Measurements from ENCODE around the gene PGBD4. TPM values are rescaled to one million over a fixed set of nuclear protein-coding genes. Genes with fewer than 3 reads are reported as not detected.
"Not testable (repeated sequence)": the region's sequence is repeated elsewhere in the genome, so short reads cannot be mapped to it uniquely, and the experiment has no call there.

Gene PGBD4
- total RNA-seq, 1 experiment from 2014 or later, result 0.74 TPM

GRCh38 chr15:34114215-34114614, 12.3 kb downstream of the PGBD4 start:
- DNase-seq (ENCODE audit: low read depth), result no peak

- no peak for DNase-seq (ENCODE audit: low read depth)
Observed at GRCh38 chr15:34114739-34115138, 12.9 kb downstream of the PGBD4 start.

- peak; percentile 40 for DNase-seq (ENCODE audit: low read depth)
Observed at GRCh38 chr15:34116620-34117019, 14.7 kb downstream of the PGBD4 start.

- DNase-seq (ENCODE audit: low read depth), result peak; percentile 23
Observed at GRCh38 chr15:34119291-34119690, 17.4 kb downstream of the PGBD4 start.

- DNase-seq (ENCODE audit: low read depth), result not testable (repeated sequence)
Observed at GRCh38 chr15:34120420-34120819, 18.5 kb downstream of the PGBD4 start.

- not testable (repeated sequence) for DNase-seq (ENCODE audit: low read depth)
Observed at GRCh38 chr15:34121786-34122185, 19.9 kb downstream of the PGBD4 start.

GRCh38 chr15:34122771-34123183, 20.9 kb downstream of the PGBD4 start:
- peak; percentile 96 for DNase-seq (ENCODE audit: low read depth)

- no peak for DNase-seq (ENCODE audit: low read depth)
Observed at GRCh38 chr15:34124651-34125050, 22.8 kb downstream of the PGBD4 start.

- DNase-seq (ENCODE audit: low read depth), result no peak
Observed at GRCh38 chr15:34125945-34126344, 24.1 kb downstream of the PGBD4 start.

GRCh38 chr15:34126522-34126921, 24.6 kb downstream of the PGBD4 start:
- no peak for DNase-seq (ENCODE audit: low read depth)

- no peak for DNase-seq (ENCODE audit: low read depth)
Observed at GRCh38 chr15:34128898-34129297, 27.0 kb downstream of the PGBD4 start.

GRCh38 chr15:34132881-34133280, 31.0 kb downstream of the PGBD4 start:
- DNase-seq (ENCODE audit: low read depth), result no peak

GRCh38 chr15:34133511-34133910, 31.6 kb downstream of the PGBD4 start:
- DNase-seq (ENCODE audit: low read depth), result no peak

- peak; percentile 24 for DNase-seq (ENCODE audit: low read depth)
Observed at GRCh38 chr15:34147371-34148140, 45.7 kb downstream of the PGBD4 start.

- peak; percentile 56 for DNase-seq (ENCODE audit: low read depth)
Observed at GRCh38 chr15:34154725-34155204, 52.9 kb downstream of the PGBD4 start.

- no peak for DNase-seq (ENCODE audit: low read depth)
Observed at GRCh38 chr15:34155859-34156258, 54.0 kb downstream of the PGBD4 start.

Other genes with a start within 250 kb of the PGBD4 start
- not detected in 2 replicates for gene CHRM5, start 133.6 kb upstream of the PGBD4 start, total RNA-seq (2014; rRNA removed; shearing (Covaris generic))
- 22.9 and 24.2 TPM in 2 replicates for gene AVEN, start 62.9 kb upstream of the PGBD4 start, total RNA-seq (2014; rRNA removed; shearing (Covaris generic))
- 59.4 and 60.2 TPM in 2 replicates for gene EMC7, start 221 bp upstream of the PGBD4 start, total RNA-seq (2014; rRNA removed; shearing (Covaris generic))
- gene KATNBL1, start 108.0 kb downstream of the PGBD4 start, total RNA-seq (2014; rRNA removed; shearing (Covaris generic)), result 27.3 and 45.2 TPM in 2 replicates
- gene EMC4, start 122.9 kb downstream of the PGBD4 start, total RNA-seq (2014; rRNA removed; shearing (Covaris generic)), result 170 and 252 TPM in 2 replicates
- gene SLC12A6, start 235.7 kb downstream of the PGBD4 start, total RNA-seq (2014; rRNA removed; shearing (Covaris generic)), result 3.0 and 6.6 TPM in 2 replicates
- gene NOP10, start 241.1 kb downstream of the PGBD4 start, total RNA-seq (2014; rRNA removed; shearing (Covaris generic)), result 319 and 492 TPM in 2 replicates
- not detected in 2 replicates for gene NUTM1, start 241.2 kb downstream of the PGBD4 start, total RNA-seq (2014; rRNA removed; shearing (Covaris generic))